ENCODE results near the gene MMP10. TPM values are rescaled to one million over a fixed set of nuclear protein-coding genes. Genes with fewer than 3 reads are reported as not detected.

MMP10 gene
- total RNA-seq, 2 donors from 2014 or later: not detected

GRCh38 chr11:102810950-102811660, 30.7 kb upstream of the MMP10 start:
- Histone ChIP-seq H3K4me3 (no peak overlapping the region), H3K9me3 (no peaks in the 10 kb centered on the region), H3K27me3 (no peaks in the 10 kb centered on the region), H3K36me3 (no peaks in the 10 kb centered on the region), H3K27ac (no peak overlapping the region), H3K4me1 (no peaks in the 10 kb centered on the region)
- DNase-seq (ENCODE audit: low spot score): no peak
- TF ChIP-seq CTCF (IDR thresholded peaks at IDR 0.05): peak in 1 of 2 donors; percentile 31

GRCh38 chr11:102809971-102810370, 29.5 kb upstream of the MMP10 start:
- H3K27ac ChIP-seq: no peak overlapping the region
- DNase-seq (ENCODE audit: low spot score): no peak
- TF ChIP-seq CTCF (IDR thresholded peaks at IDR 0.05): no peak
- H3K4me3 ChIP-seq: no peak overlapping the region
- H3K27me3 ChIP-seq: no peaks in the 10 kb centered on the region
- H3K9me3 ChIP-seq: no peaks in the 10 kb centered on the region
- no peaks in the 10 kb centered on the region for H3K4me1 ChIP-seq
- no peaks in the 10 kb centered on the region for H3K36me3 ChIP-seq

- Histone ChIP-seq H3K9me3 (no peaks in the 10 kb centered on the region), H3K4me3 (no peak overlapping the region), H3K27ac (no peak overlapping the region), H3K36me3 (no peaks in the 10 kb centered on the region), H3K27me3 (no peaks in the 10 kb centered on the region), H3K4me1 (no peaks in the 10 kb centered on the region)
- TF ChIP-seq CTCF (IDR thresholded peaks at IDR 0.05): no peak
- DNase-seq (ENCODE audit: low spot score): no peak
Measured at GRCh38 chr11:102807921-102808320, 27.5 kb upstream of the MMP10 start.

- no peaks in the 10 kb centered on the region for H3K27me3 ChIP-seq
- H3K4me3 ChIP-seq: no peak overlapping the region
- H3K27ac ChIP-seq: no peak overlapping the region
- H3K36me3 ChIP-seq: no peaks in the 10 kb centered on the region
- no peaks in the 10 kb centered on the region for H3K9me3 ChIP-seq
- no peak for DNase-seq (ENCODE audit: low spot score)
- TF ChIP-seq CTCF (IDR thresholded peaks at IDR 0.05): no peak
- no peaks in the 10 kb centered on the region for H3K4me1 ChIP-seq
Measured at GRCh38 chr11:102806296-102806695, 25.9 kb upstream of the MMP10 start.

GRCh38 chr11:102802341-102802740, 21.9 kb upstream of the MMP10 start:
- no peak for TF ChIP-seq CTCF (IDR thresholded peaks at IDR 0.05)
- H3K9me3 ChIP-seq: no peaks in the 10 kb centered on the region
- H3K27ac ChIP-seq: no peak overlapping the region
- no peaks in the 10 kb centered on the region for H3K4me1 ChIP-seq
- no peaks in the 10 kb centered on the region for H3K27me3 ChIP-seq
- DNase-seq (ENCODE audit: low spot score): no peak
- H3K36me3 ChIP-seq: no peaks in the 10 kb centered on the region
- H3K4me3 ChIP-seq: no peak overlapping the region

- no peak overlapping the region for H3K4me3 ChIP-seq
- no peak overlapping the region for H3K27ac ChIP-seq
- no peak for TF ChIP-seq CTCF (IDR thresholded peaks at IDR 0.05)
Measured at GRCh38 chr11:102800767-102801166, 20.3 kb upstream of the MMP10 start.

More at GRCh38 chr11:102800767-102801166, 20.3 kb upstream of the MMP10 start:
- DNase-seq (ENCODE audit: low spot score): no peak
- H3K36me3 ChIP-seq: no peaks in the 10 kb centered on the region
- H3K27me3 ChIP-seq: no peaks in the 10 kb centered on the region
- H3K4me1 ChIP-seq: no peaks in the 10 kb centered on the region
- no peaks in the 10 kb centered on the region for H3K9me3 ChIP-seq
